Upper lobe of right lung (tissue), 1 donor: ENCODE data around the gene IP6K3. TPM values are rescaled to one million over a fixed set of nuclear protein-coding genes. Genes with fewer than 3 reads are reported as not detected.

Source experiments
- ATAC-seq: fragments of 200-7000 bp; cut with Tn5 transposase; one replicate; pipeline ENCODE4 v1.9.1; 2020; ENCODE audit warnings: mild to moderate bottlenecking, moderate library complexity
- DNase-seq: peaks from one replicate; pipeline ENCODE4 v3.0.0-alpha.2; 2020
- H3K27ac ChIP-seq: fragments of 200-600 bp; one replicate; pipeline ENCODE4 v1.8.0; 2022
- H3K27me3 ChIP-seq: fragments of 200-600 bp; one replicate; pipeline ENCODE4 v1.8.0; 2022; ENCODE audit warnings: mild to moderate bottlenecking
- H3K36me3 ChIP-seq: fragments of 200-600 bp; one replicate; pipeline ENCODE4 v1.8.0; 2022
- H3K4me1 ChIP-seq: fragments of 200-600 bp; one replicate; pipeline ENCODE4 v1.8.0; 2022
- H3K4me3 ChIP-seq: fragments of 200-600 bp; one replicate; pipeline ENCODE4 v1.8.0; 2022; ENCODE audit warnings: mild to moderate bottlenecking
- H3K9me3 ChIP-seq: fragments of 200-600 bp; one replicate; pipeline ENCODE4 v1.8.0; 2022
- CTCF ChIP-seq: fragments of 200-600 bp; IDR thresholded peaks from one replicate; pipeline ENCODE4 v1.8.0; 2022; ENCODE audit warnings: antibody characterized with exemption
- intact Hi-C: fragments of 100-400 bp; cut with DNase I; formaldehyde crosslinking; loops from one replicate; pipeline ENCODE4 v1.11.0; 2022
- total RNA-seq: library from RNA; stranded (reverse); fragmentation: NEBNext Ultra II Directional; extraction: Animal tissue kit (Norgen Biotek cat#: 25700); gene quantifications from one replicate; pipeline ENCODE4 v1.2.1, GENCODE V29; 2021
- donor health status: DM: no; HTN: yes; CAD: no; lungs with severe emphysema.

Gene IP6K3
- total RNA-seq, 1 donor from 2014 or later, result 4.6 TPM

GRCh38 chr6:33742092-33742491 is 4.6 kb downstream of the IP6K3 start:
- intact Hi-C loops, result no loop called here
- Histone ChIP-seq H3K27ac (no peak overlapping the region), H3K4me1 (peaks cover 11% of the 10 kb centered on the region), H3K27me3 (no peaks in the 10 kb centered on the region), H3K36me3 (no peaks in the 10 kb centered on the region), H3K4me3 (no peak overlapping the region), H3K9me3 (no peaks in the 10 kb centered on the region)
- no peak for TF ChIP-seq CTCF
- no peak for DNase-seq
- ATAC-seq, result no peak

- Histone ChIP-seq H3K4me3 (no peak overlapping the region), H3K4me1 (peaks cover 11% of the 10 kb centered on the region), H3K27me3 (no peaks in the 10 kb centered on the region), H3K9me3 (no peaks in the 10 kb centered on the region), H3K27ac (no peak overlapping the region), H3K36me3 (no peaks in the 10 kb centered on the region)
- DNase-seq, result no peak
- TF ChIP-seq CTCF, result no peak
- intact Hi-C loops, result no loop called here
- ATAC-seq, result no peak
Observed at GRCh38 chr6:33740794-33741193, 5.9 kb downstream of the IP6K3 start.

GRCh38 chr6:33740204-33740608 is 6.5 kb downstream of the IP6K3 start:
- H3K27ac ChIP-seq, result no peak overlapping the region
- ATAC-seq (peak; percentile 22), DNase-seq (no peak)
- no peak for TF ChIP-seq CTCF
- no peak overlapping the region for H3K4me3 ChIP-seq
- no peaks in the 10 kb centered on the region for H3K27me3 ChIP-seq
- no peaks in the 10 kb centered on the region for H3K36me3 ChIP-seq
- peaks cover 11% of the 10 kb centered on the region for H3K4me1 ChIP-seq
- intact Hi-C loops, result no loop called here
- H3K9me3 ChIP-seq, result no peaks in the 10 kb centered on the region

- no peak overlapping the region for H3K4me3 ChIP-seq
- no peak overlapping the region for H3K27ac ChIP-seq
- ATAC-seq (no peak), DNase-seq (no peak)
- peaks cover 11% of the 10 kb centered on the region for H3K4me1 ChIP-seq
- H3K27me3 ChIP-seq, result no peaks in the 10 kb centered on the region
- TF ChIP-seq CTCF, result no peak
- no peaks in the 10 kb centered on the region for H3K9me3 ChIP-seq
- H3K36me3 ChIP-seq, result no peaks in the 10 kb centered on the region
- intact Hi-C loops, result no loop called here
Observed at GRCh38 chr6:33739571-33739970, 7.1 kb downstream of the IP6K3 start.

- Histone ChIP-seq H3K4me3 (no peak overlapping the region), H3K4me1 (peaks cover 7% of the 10 kb centered on the region), H3K27me3 (no peaks in the 10 kb centered on the region), H3K36me3 (no peaks in the 10 kb centered on the region), H3K27ac (no peak overlapping the region), H3K9me3 (no peaks in the 10 kb centered on the region)
- DNase-seq (no peak), ATAC-seq (no peak)
- intact Hi-C loops, result no loop called here
- TF ChIP-seq CTCF, result no peak
Observed at GRCh38 chr6:33738879-33739278, 7.8 kb downstream of the IP6K3 start.

GRCh38 chr6:33738153-33738552 is 8.6 kb downstream of the IP6K3 start:
- Histone ChIP-seq H3K27me3 (no peaks in the 10 kb centered on the region), H3K4me3 (no peak overlapping the region), H3K4me1 (peaks cover 4% of the 10 kb centered on the region), H3K27ac (no peak overlapping the region), H3K36me3 (no peaks in the 10 kb centered on the region), H3K9me3 (no peaks in the 10 kb centered on the region)
- ATAC-seq (no peak), DNase-seq (no peak)
- intact Hi-C loops, result no loop called here
- no peak for TF ChIP-seq CTCF
